HEK293 (cell line): ENCODE measurements around the gene FAM117B.

Source experiments
- SCRT2 ChIP-seq: fragments of 450-650 bp; formaldehyde crosslinking; IDR thresholded peaks from 2 replicates; pipeline ENCODE4 v1.5.1; 2016; ENCODE audit warnings: missing biosample characterization, missing genetic modification characterization
- SP2 ChIP-seq: fragments of 450-650 bp; formaldehyde crosslinking; IDR thresholded peaks from 2 replicates; pipeline ENCODE4 v1.5.1; 2016; ENCODE audit warnings: missing biosample characterization, missing genetic modification characterization
- TCF7L2 ChIP-seq: IDR thresholded peaks from 2 replicates; pipeline ENCODE4 v1.6.1; 2011; ENCODE audit warnings: low read depth, mild to moderate bottlenecking, inconsistent platforms, low read length, moderate library complexity, borderline replicate concordance
- WT1 ChIP-seq: fragments of 450-650 bp; formaldehyde crosslinking; IDR thresholded peaks from 2 replicates; pipeline ENCODE4 v1.5.1; 2016; ENCODE audit warnings: missing biosample characterization, missing genetic modification characterization
- ZBTB1 ChIP-seq: fragments of 450-650 bp; formaldehyde crosslinking; IDR thresholded peaks from 2 replicates; pipeline ENCODE4 v1.5.1; 2016; ENCODE audit warnings: missing biosample characterization, missing genetic modification characterization
- ZBTB44 ChIP-seq: fragments of 450-650 bp; IDR thresholded peaks from 2 replicates; pipeline ENCODE4 v1.5.1; 2018; ENCODE audit warnings: missing biosample characterization, mild to moderate bottlenecking, missing genetic modification characterization
- ZNF184 ChIP-seq: fragments of 450-650 bp; IDR thresholded peaks from 2 replicates; pipeline ENCODE4 v1.5.1; 2018; ENCODE audit warnings: missing biosample characterization, mild to moderate bottlenecking, missing genetic modification characterization
- ZNF239 ChIP-seq: fragments of 450-650 bp; formaldehyde crosslinking; IDR thresholded peaks from 2 replicates; pipeline ENCODE4 v1.5.1; 2016; ENCODE audit warnings: missing biosample characterization, missing genetic modification characterization
- ZNF623 ChIP-seq: fragments of 450-650 bp; formaldehyde crosslinking; IDR thresholded peaks from 2 replicates; pipeline ENCODE4 v1.5.1; 2016; ENCODE audit warnings: missing biosample characterization, missing genetic modification characterization
- ZNF76 ChIP-seq: fragments of 450-650 bp; formaldehyde crosslinking; IDR thresholded peaks from 2 replicates; pipeline ENCODE4; 2016; ENCODE audit warnings: low read depth, missing biosample characterization, missing genetic modification characterization, borderline replicate concordance
- TF ChIP-seq, protein P1 (sequence below): fragments of 450-650 bp; formaldehyde crosslinking; IDR thresholded peaks from 2 replicates; pipeline ENCODE4 v1.5.1; 2017; ENCODE audit warnings: missing biosample characterization, missing genetic modification characterization
- TF ChIP-seq, protein P2 (sequence below): fragments of 450-650 bp; formaldehyde crosslinking; IDR thresholded peaks from 2 replicates; pipeline ENCODE4 v1.5.1; 2016; ENCODE audit warnings: missing biosample characterization, missing genetic modification characterization
- TF ChIP-seq, protein P3 (sequence below): fragments of 450-650 bp; formaldehyde crosslinking; IDR thresholded peaks from 2 replicates; pipeline ENCODE4 v1.5.1; 2016; ENCODE audit warnings: missing biosample characterization, missing genetic modification characterization

DNA sequence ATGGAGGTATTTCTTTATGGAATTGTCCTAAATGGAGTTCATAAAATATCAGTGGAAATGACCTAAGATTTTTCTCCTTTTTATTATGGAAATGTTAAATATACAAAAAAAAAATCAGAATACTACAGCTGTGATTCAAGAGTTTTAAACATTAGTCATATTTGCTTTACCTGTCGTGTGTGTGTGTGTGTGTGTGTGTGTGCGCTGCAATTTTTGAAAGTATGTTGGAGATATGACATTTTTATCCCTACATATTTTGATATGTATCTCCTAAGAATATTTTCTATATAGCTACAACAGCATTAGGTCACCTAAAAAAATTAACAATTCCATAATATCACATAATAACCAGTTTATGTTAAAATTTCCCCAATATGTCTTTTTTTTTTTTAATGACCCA lies 85.5 kb downstream of the FAM117B start:
- TF ChIP-seq TCF7L2: no peak
- no peak for TF ChIP-seq SCRT2 (tag by site-specific recombination)
- TF ChIP-seq, protein P1, sequence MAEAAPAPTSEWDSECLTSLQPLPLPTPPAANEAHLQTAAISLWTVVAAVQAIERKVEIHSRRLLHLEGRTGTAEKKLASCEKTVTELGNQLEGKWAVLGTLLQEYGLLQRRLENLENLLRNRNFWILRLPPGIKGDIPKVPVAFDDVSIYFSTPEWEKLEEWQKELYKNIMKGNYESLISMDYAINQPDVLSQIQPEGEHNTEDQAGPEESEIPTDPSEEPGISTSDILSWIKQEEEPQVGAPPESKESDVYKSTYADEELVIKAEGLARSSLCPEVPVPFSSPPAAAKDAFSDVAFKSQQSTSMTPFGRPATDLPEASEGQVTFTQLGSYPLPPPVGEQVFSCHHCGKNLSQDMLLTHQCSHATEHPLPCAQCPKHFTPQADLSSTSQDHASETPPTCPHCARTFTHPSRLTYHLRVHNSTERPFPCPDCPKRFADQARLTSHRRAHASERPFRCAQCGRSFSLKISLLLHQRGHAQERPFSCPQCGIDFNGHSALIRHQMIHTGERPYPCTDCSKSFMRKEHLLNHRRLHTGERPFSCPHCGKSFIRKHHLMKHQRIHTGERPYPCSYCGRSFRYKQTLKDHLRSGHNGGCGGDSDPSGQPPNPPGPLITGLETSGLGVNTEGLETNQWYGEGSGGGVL: no peak
- TF ChIP-seq, protein P2, sequence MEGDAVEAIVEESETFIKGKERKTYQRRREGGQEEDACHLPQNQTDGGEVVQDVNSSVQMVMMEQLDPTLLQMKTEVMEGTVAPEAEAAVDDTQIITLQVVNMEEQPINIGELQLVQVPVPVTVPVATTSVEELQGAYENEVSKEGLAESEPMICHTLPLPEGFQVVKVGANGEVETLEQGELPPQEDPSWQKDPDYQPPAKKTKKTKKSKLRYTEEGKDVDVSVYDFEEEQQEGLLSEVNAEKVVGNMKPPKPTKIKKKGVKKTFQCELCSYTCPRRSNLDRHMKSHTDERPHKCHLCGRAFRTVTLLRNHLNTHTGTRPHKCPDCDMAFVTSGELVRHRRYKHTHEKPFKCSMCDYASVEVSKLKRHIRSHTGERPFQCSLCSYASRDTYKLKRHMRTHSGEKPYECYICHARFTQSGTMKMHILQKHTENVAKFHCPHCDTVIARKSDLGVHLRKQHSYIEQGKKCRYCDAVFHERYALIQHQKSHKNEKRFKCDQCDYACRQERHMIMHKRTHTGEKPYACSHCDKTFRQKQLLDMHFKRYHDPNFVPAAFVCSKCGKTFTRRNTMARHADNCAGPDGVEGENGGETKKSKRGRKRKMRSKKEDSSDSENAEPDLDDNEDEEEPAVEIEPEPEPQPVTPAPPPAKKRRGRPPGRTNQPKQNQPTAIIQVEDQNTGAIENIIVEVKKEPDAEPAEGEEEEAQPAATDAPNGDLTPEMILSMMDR (tag by site-specific recombination): no peak
- TF ChIP-seq ZNF239: no peak
- TF ChIP-seq ZNF184 (tag by site-specific recombination): no peak
- TF ChIP-seq SP2 (tag by site-specific recombination): no peak
- no peak for TF ChIP-seq ZBTB1 (tag by site-specific recombination)
- no peak for TF ChIP-seq ZBTB44 (tag by site-specific recombination)
- no peak for TF ChIP-seq WT1 (tag by site-specific recombination)
- no peak for TF ChIP-seq ZNF76 (tag by site-specific recombination)
- TF ChIP-seq, protein P3, sequence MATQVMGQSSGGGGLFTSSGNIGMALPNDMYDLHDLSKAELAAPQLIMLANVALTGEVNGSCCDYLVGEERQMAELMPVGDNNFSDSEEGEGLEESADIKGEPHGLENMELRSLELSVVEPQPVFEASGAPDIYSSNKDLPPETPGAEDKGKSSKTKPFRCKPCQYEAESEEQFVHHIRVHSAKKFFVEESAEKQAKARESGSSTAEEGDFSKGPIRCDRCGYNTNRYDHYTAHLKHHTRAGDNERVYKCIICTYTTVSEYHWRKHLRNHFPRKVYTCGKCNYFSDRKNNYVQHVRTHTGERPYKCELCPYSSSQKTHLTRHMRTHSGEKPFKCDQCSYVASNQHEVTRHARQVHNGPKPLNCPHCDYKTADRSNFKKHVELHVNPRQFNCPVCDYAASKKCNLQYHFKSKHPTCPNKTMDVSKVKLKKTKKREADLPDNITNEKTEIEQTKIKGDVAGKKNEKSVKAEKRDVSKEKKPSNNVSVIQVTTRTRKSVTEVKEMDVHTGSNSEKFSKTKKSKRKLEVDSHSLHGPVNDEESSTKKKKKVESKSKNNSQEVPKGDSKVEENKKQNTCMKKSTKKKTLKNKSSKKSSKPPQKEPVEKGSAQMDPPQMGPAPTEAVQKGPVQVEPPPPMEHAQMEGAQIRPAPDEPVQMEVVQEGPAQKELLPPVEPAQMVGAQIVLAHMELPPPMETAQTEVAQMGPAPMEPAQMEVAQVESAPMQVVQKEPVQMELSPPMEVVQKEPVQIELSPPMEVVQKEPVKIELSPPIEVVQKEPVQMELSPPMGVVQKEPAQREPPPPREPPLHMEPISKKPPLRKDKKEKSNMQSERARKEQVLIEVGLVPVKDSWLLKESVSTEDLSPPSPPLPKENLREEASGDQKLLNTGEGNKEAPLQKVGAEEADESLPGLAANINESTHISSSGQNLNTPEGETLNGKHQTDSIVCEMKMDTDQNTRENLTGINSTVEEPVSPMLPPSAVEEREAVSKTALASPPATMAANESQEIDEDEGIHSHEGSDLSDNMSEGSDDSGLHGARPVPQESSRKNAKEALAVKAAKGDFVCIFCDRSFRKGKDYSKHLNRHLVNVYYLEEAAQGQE: no peak
- no peak for TF ChIP-seq ZNF623 (tag by site-specific recombination)
